Mesenchymal stem cell (in vitro differentiated cells and primary cell): ENCODE results near the gene RHOD.

Experiments
- DNase-seq: peaks from one replicate; pipeline ENCODE4 v3.0.0-alpha.2; 2013
- H2AFZ ChIP-seq: one replicate; pipeline ENCODE4 v1.6.1; 2013; ENCODE audit warnings: low read depth, mild to moderate bottlenecking, control low read depth, inconsistent platforms, low read length, moderate library complexity
- H2AK5ac ChIP-seq: 2 replicates; pipeline ENCODE4 v1.6.1; 2013; ENCODE audit warnings: low read length, moderate library complexity, mild to moderate bottlenecking, inconsistent platforms; ENCODE audit not compliant: severe bottlenecking
- H2BK120ac ChIP-seq: one replicate; pipeline ENCODE4 v1.6.1; 2013; ENCODE audit warnings: low read depth, mild to moderate bottlenecking, inconsistent platforms, low read length, moderate library complexity
- H2BK12ac ChIP-seq, 2 experiments: one replicate each; pipeline ENCODE4 v1.6.1; 2013; ENCODE audit warnings: inconsistent platforms in 2 of 2, low read length in 2 of 2, mild to moderate bottlenecking in 2 of 2, moderate library complexity in 2 of 2, control low read depth in 1 of 2
- H2BK15ac ChIP-seq: one replicate; pipeline ENCODE4 v1.6.1; 2013; ENCODE audit warnings: mild to moderate bottlenecking, low read depth, inconsistent platforms; ENCODE audit not compliant: poor library complexity, severe bottlenecking
- H2BK5ac ChIP-seq: 2 replicates; pipeline ENCODE4 v1.6.1; 2013; ENCODE audit warnings: low read depth, mild to moderate bottlenecking, low read length, control low read depth, inconsistent platforms; ENCODE audit not compliant: poor library complexity, severe bottlenecking
- H3K14ac ChIP-seq, 2 experiments: one replicate each; pipeline ENCODE4 v1.6.1; 2013; ENCODE audit warnings: inconsistent platforms in 2 of 2, low read length in 2 of 2, control low read depth in 1 of 2, mild to moderate bottlenecking in 1 of 2, moderate library complexity in 1 of 2
- H3K18ac ChIP-seq, 2 experiments: one replicate each; pipeline ENCODE4 v1.6.1; 2013; ENCODE audit warnings: inconsistent platforms in 2 of 2, low read length in 2 of 2, control low read depth in 1 of 2, low read depth in 1 of 2, mild to moderate bottlenecking in 1 of 2
- H3K23ac ChIP-seq, 2 experiments: one replicate each; pipeline ENCODE4 v1.6.1; 2013; ENCODE audit warnings: inconsistent platforms in 2 of 2, low read length in 2 of 2, mild to moderate bottlenecking in 2 of 2, moderate library complexity in 2 of 2, control low read depth in 1 of 2
- H3K27ac ChIP-seq: 2 replicates; pipeline ENCODE4 v1.5.1; 2013; ENCODE audit warnings: mild to moderate bottlenecking, moderate library complexity, low read length, control low read depth, inconsistent platforms; ENCODE audit not compliant: poor library complexity, severe bottlenecking
- H3K27me3 ChIP-seq, 2 experiments: 2 replicates each; pipeline versions ENCODE4 v1.6.1 to v1.7.0; 2013; ENCODE audit warnings: low read length in 2 of 2, mild to moderate bottlenecking in 2 of 2, moderate library complexity in 2 of 2, control low read depth in 1 of 2, inconsistent platforms in 1 of 2; ENCODE audit not compliant: control insufficient read depth in 1 of 2, insufficient read depth in 1 of 2
- H3K36me3 ChIP-seq, 2 experiments: 2 replicates each; pipeline versions ENCODE4 v1.6.1 to v1.7.0; 2013; ENCODE audit warnings: low read length in 2 of 2, control low read depth in 1 of 2, inconsistent platforms in 1 of 2, low read depth in 1 of 2, mild to moderate bottlenecking in 1 of 2; ENCODE audit not compliant: insufficient read depth in 2 of 2, control insufficient read depth in 1 of 2
- H3K4ac ChIP-seq, 2 experiments: one replicate each; pipeline ENCODE4 v1.6.1; 2013; ENCODE audit warnings: inconsistent platforms in 2 of 2, low read length in 2 of 2, mild to moderate bottlenecking in 2 of 2, moderate library complexity in 2 of 2, control low read depth in 1 of 2, low read depth in 1 of 2
- H3K4me1 ChIP-seq: 2 replicates; pipeline ENCODE4 v1.6.1; 2013; ENCODE audit warnings: low read depth, low read length, control low read depth; ENCODE audit not compliant: control insufficient read depth, insufficient read depth
- H3K4me2 ChIP-seq: 2 replicates; pipeline ENCODE4 v1.6.1; 2013; ENCODE audit warnings: low read length, mild to moderate bottlenecking, inconsistent platforms; ENCODE audit not compliant: poor library complexity, severe bottlenecking
- H3K4me3 ChIP-seq, 2 experiments: 2 replicates each; pipeline versions ENCODE4 v1.5.1 to v1.7.0; 2013; ENCODE audit warnings: low read length in 2 of 2, mild to moderate bottlenecking in 2 of 2, control low read depth in 1 of 2, low read depth in 1 of 2; ENCODE audit not compliant: insufficient read depth in 1 of 2
- H3K79me1 ChIP-seq: replicated peaks from 2 replicates; pipeline ENCODE4 v1.6.1; 2013; ENCODE audit warnings: mild to moderate bottlenecking, control low read depth, low read length, inconsistent platforms; ENCODE audit not compliant: poor library complexity, severe bottlenecking
- H3K9ac ChIP-seq: 2 replicates; pipeline ENCODE4 v1.7.0; 2013; ENCODE audit warnings: mild to moderate bottlenecking, low read length, moderate library complexity
- H3K9me3 ChIP-seq: 2 replicates; pipeline ENCODE4 v1.7.0; 2013; ENCODE audit warnings: mild to moderate bottlenecking, low read length; ENCODE audit not compliant: control insufficient read depth
- H4K8ac ChIP-seq: one replicate; pipeline ENCODE4 v1.6.1; 2013; ENCODE audit warnings: inconsistent platforms, mild to moderate bottlenecking, low read length, moderate library complexity
- H4K91ac ChIP-seq: one replicate; pipeline ENCODE4 v1.6.1; 2013; ENCODE audit warnings: mild to moderate bottlenecking, low read length, inconsistent platforms
- WGBS: methylation state at CpG from one replicate; pipeline ENCODE4 v1.1.7; 2013; ENCODE audit warnings: mixed read lengths; 5-methylcytosine and 5-hydroxymethylcytosine counted together

The RHOD gene

GRCh38 chr11:67048515-67049130, 8.0 kb upstream of the RHOD start:
- no peak overlapping the region for H3K4me3 ChIP-seq
- no peak overlapping the region for H2AK5ac ChIP-seq
- no peak overlapping the region for H3K27ac ChIP-seq
- H2BK15ac ChIP-seq = no peak overlapping the region
- H3K14ac ChIP-seq = no peak overlapping the region
- no peak overlapping the region for H2BK12ac ChIP-seq
- no peak for DNase-seq
- H3K27me3 ChIP-seq = peaks cover 0 to 22% of the 10 kb centered on the region in 2 experiments
- H3K79me1 ChIP-seq = no peaks in the 10 kb centered on the region
- H2BK120ac ChIP-seq = no peak overlapping the region
- peaks cover 21% of the 10 kb centered on the region for H3K4me1 ChIP-seq
- H4K8ac ChIP-seq = no peak overlapping the region
- H3K4me2 ChIP-seq = no peak overlapping the region
- H2BK5ac ChIP-seq = no peak overlapping the region
- no peak overlapping the region for H3K4ac ChIP-seq
- no peak overlapping the region for H3K23ac ChIP-seq
- H3K18ac ChIP-seq = no peak overlapping the region
- H4K91ac ChIP-seq = no peak overlapping the region
- H2AFZ ChIP-seq = no peak overlapping the region
- H3K9ac ChIP-seq = no peak overlapping the region
- WGBS = 95% methylated on average over 22 of the region's 22 CpGs
- H3K36me3 ChIP-seq = no peaks in the 10 kb centered on the region
- no peaks in the 10 kb centered on the region for H3K9me3 ChIP-seq

DNA sequence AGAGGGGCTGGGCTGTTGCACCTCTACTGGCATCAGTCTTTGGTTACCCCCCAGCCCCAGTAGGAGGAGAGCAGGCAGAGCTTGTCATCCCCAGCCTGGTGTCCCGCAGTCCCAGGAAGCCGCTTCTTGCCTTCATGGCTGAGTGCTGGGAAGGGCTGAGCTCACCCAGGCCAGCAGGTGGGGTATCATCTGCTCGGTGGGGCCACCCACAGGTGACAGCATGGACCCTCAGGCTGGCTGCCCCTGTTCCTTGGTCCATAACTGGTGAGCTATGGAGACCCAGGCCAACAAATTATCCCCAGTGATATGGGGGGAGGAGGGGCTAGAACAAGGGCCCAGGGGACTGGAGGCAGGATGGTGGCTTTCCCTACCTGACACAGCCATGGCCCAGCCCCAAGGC, 6.5 kb upstream of the RHOD start:
- no peaks in the 10 kb centered on the region for H3K36me3 ChIP-seq
- H4K8ac ChIP-seq = no peak overlapping the region
- H3K14ac ChIP-seq = no peak overlapping the region
- H3K18ac ChIP-seq = no peak overlapping the region
- H2BK12ac ChIP-seq = no peak overlapping the region
- no peak overlapping the region for H3K27ac ChIP-seq
- no peak overlapping the region for H2BK5ac ChIP-seq
- H4K91ac ChIP-seq = no peak overlapping the region
- H3K4me3 ChIP-seq = no peak overlapping the region
- H2AFZ ChIP-seq = no peak overlapping the region
- H3K23ac ChIP-seq = no peak overlapping the region
- no peak overlapping the region for H3K4me2 ChIP-seq
- no peak overlapping the region for H3K4ac ChIP-seq
- peaks cover 21% of the 10 kb centered on the region for H3K4me1 ChIP-seq
- no peak for DNase-seq
- H2BK120ac ChIP-seq = no peak overlapping the region
- no peak overlapping the region for H2AK5ac ChIP-seq
- no peak overlapping the region for H2BK15ac ChIP-seq
- peaks cover 0 to 22% of the 10 kb centered on the region in 2 experiments for H3K27me3 ChIP-seq
- 92% methylated on average over 3 of the region's 3 CpGs for WGBS
- no peaks in the 10 kb centered on the region for H3K79me1 ChIP-seq
- H3K9ac ChIP-seq = no peak overlapping the region
- H3K9me3 ChIP-seq = no peaks in the 10 kb centered on the region

GRCh38 chr11:67051180-67051893, 5.3 kb upstream of the RHOD start:
- 87% methylated on average over 9 of the region's 9 CpGs for WGBS
- no peak overlapping the region for H3K27ac ChIP-seq
- no peaks in the 10 kb centered on the region for H3K9me3 ChIP-seq
- H4K91ac ChIP-seq = no peak overlapping the region
- H3K14ac ChIP-seq = no peak overlapping the region
- peaks cover 0 to 18% of the 10 kb centered on the region in 2 experiments for H3K27me3 ChIP-seq
- no peak overlapping the region for H2AFZ ChIP-seq
- DNase-seq = no peak
- no peak overlapping the region for H2AK5ac ChIP-seq
- H4K8ac ChIP-seq = no peak overlapping the region
- no peak overlapping the region for H3K4me2 ChIP-seq
- H3K79me1 ChIP-seq = peaks cover 2% of the 10 kb centered on the region
- H2BK120ac ChIP-seq = no peak overlapping the region
- H3K4me3 ChIP-seq = no peak overlapping the region
- no peak overlapping the region for H3K18ac ChIP-seq
- H3K36me3 ChIP-seq = no peaks in the 10 kb centered on the region
- H3K4me1 ChIP-seq = peaks cover 26% of the 10 kb centered on the region
- no peak overlapping the region for H3K9ac ChIP-seq
- H2BK5ac ChIP-seq = no peak overlapping the region
- no peak overlapping the region for H3K4ac ChIP-seq
- H2BK12ac ChIP-seq = no peak overlapping the region
- H3K23ac ChIP-seq = no peak overlapping the region
- no peak overlapping the region for H2BK15ac ChIP-seq

DNA sequence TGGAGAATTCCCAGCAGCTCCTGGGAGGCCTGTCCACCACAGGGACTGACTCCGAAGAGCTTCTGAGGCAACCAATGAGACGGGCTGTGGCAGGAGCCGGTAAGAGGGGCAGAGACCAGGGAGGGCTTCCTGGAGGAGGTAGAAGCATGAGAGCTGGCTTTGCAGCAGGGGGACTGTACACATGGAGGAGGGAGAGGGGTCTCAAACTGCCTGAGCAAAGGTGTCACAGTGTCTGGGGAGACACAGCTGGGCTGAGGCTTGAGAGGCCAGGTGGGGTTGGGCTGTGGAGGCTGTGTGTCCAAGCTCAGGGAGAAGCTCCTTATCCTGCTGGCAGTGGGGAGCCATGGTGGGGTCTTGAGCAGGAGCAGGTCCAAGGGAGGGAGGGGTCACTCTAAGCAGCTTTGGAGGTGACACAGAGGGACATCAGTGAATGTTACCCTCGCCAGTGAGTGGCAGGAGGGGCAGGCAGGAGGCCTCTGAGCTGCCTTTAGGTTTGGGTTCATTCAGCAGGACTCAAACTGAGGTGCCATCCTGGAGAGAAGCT, 4.6 kb upstream of the RHOD start:
- no peak overlapping the region for H3K9ac ChIP-seq
- peaks cover 29% of the 10 kb centered on the region for H3K4me1 ChIP-seq
- no peak overlapping the region for H3K23ac ChIP-seq
- H3K9me3 ChIP-seq = no peaks in the 10 kb centered on the region
- no peaks in the 10 kb centered on the region for H3K36me3 ChIP-seq
- no peak overlapping the region for H2BK120ac ChIP-seq
- H2BK5ac ChIP-seq = no peak overlapping the region
- H2AFZ ChIP-seq = no peak overlapping the region
- no peak overlapping the region for H4K91ac ChIP-seq
- H3K27me3 ChIP-seq = peaks cover 0 to 18% of the 10 kb centered on the region in 2 experiments
- no peak overlapping the region for H4K8ac ChIP-seq
- WGBS = 82% methylated on average over 4 of the region's 4 CpGs
- H3K4me2 ChIP-seq = no peak overlapping the region
- no peak overlapping the region for H3K14ac ChIP-seq
- no peak overlapping the region for H3K4ac ChIP-seq
- no peak overlapping the region for H2BK15ac ChIP-seq
- peaks cover 2% of the 10 kb centered on the region for H3K79me1 ChIP-seq
- no peak overlapping the region for H2AK5ac ChIP-seq
- no peak overlapping the region for H3K27ac ChIP-seq
- H3K18ac ChIP-seq = no peak overlapping the region
- DNase-seq = no peak
- H3K4me3 ChIP-seq = no peak overlapping the region
- H2BK12ac ChIP-seq = no peak overlapping the region
